Left lung (tissue), 10 donors: ENCODE data around the gene MXD4. TPM values are rescaled to one million over a fixed set of nuclear protein-coding genes. Genes with fewer than 3 reads are reported as not detected.

ENCODE experiments used
- ATAC-seq: fragments of 200-7000 bp; cut with Tn5 transposase; one replicate; pipeline ENCODE4 v1.9.1; 2020; ENCODE audit warnings: moderate library complexity
- DNase-seq, 4 donors: peaks; one replicate each; pipeline ENCODE4 v3.0.0-alpha.2; 2013 to 2020
- H3K27ac ChIP-seq, 2 donors: fragments of 200-600 bp; sonication (generic) in 1 of 2; one replicate each; pipeline versions ENCODE4 v1.5.0 to v1.8.0; 2020 to 2021
- H3K27me3 ChIP-seq, 2 donors: fragments of 200-600 bp; sonication (generic) in 1 of 2; one replicate each; pipeline versions ENCODE4 v1.5.0 to v1.8.0; 2020 to 2021
- H3K36me3 ChIP-seq, 2 donors: fragments of 200-600 bp; sonication (generic) in 1 of 2; one replicate each; pipeline versions ENCODE4 v1.5.0 to v1.8.0; 2020 to 2021
- H3K4me1 ChIP-seq, 2 donors: fragments of 200-600 bp; one replicate each; pipeline ENCODE4 v1.8.0; 2021
- H3K4me3 ChIP-seq, 2 donors: fragments of 200-600 bp; sonication (generic) in 1 of 2; one replicate each; pipeline versions ENCODE4 v1.5.0 to v1.8.0; 2020 to 2021; ENCODE audit warnings: mild to moderate bottlenecking in 1 of 2
- H3K9me3 ChIP-seq, 2 donors: fragments of 200-600 bp; sonication (generic) in 1 of 2; one replicate each; pipeline versions ENCODE4 v1.5.0 to v1.8.0; 2020 to 2021
- intact Hi-C, 2 donors: fragments of 100-400 bp; cut with DNase I; formaldehyde crosslinking; loops; one replicate each; pipeline versions ENCODE4 v1.11.2 to v1.14.2; 2022
- polyA plus RNA-seq, 6 donors: library from polyadenylated mRNA; unstranded; fragments of 120-200 nt; gene quantifications; one replicate each; pipeline ENCODE4 v1.2.1, GENCODE V29; 2013; ENCODE audit not compliant: insufficient read length in 6 of 6
- total RNA-seq, 2 donors: library from RNA; stranded (reverse); fragmentation: NEBNext Ultra II Directional; extraction: Animal tissue kit (Norgen Biotek cat#: 25700); gene quantifications; one replicate each; pipeline ENCODE4 v1.2.1, GENCODE V29; 2021
- TF ChIP-seq, protein P1 (sequence below), 2 donors: fragments of 200-600 bp; sonication (generic) in 1 of 2; IDR thresholded peaks; one replicate each; pipeline versions ENCODE4 v1.5.0 to v1.8.0; 2021; ENCODE audit warnings: antibody characterized with exemption in 2 of 2
- donor health status: DM: no; HTN: yes; CAD: no.
- donor health status: DM: no; HTN: no; CAD: no.

Gene MXD4
- total and polyA plus RNA-seq, 8 donors: 52.4 to 113 (median 81.9) TPM

DNA sequence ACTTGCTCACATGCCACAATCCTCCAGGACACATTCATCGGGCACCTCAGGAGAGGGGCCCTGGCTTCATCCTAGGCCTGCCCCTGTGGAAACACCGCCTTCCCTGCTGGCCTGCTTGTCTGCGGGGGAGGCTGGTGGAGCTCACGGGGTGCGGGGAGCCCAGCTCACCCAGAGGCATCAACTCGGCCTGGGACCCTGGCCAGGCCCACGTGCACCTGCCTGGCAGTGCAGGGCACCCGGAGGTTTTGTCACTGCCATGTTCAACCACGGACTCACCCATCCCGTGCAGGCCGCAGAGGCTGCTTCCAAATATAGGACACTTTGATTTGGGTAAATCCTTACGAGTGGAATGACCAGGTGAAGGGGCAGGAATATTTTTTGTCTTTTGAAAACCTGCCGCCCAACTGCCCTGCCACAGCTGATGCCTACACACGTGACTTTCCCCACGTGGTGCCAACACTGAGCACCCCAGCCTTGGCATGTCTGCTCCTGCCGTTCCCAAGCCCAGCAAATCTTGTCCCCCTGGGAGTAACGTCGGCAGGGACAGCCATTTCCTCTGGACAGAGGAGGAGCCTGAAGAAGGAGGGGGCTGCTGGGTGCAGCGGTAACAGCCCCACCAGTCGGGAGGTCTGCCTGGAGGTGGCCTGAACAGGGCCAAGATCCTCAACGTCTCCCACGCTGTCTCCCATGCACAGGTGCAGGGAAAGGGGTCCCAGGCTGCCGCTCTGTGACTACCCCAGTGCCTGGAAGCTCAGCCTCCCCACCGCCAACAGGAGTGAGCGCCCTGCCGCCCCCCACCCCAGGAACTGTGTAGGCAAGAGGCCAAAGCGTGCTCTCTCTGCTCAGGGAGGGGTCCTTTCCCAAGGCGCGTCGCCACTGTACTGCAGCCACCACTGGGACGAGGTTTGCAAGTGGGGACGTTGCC, 8.5 kb downstream of the MXD4 start:
- H3K27me3 ChIP-seq: no peaks in the 10 kb centered on the region
- H3K36me3 ChIP-seq: peaks cover 0 to 81% of the 10 kb centered on the region in 2 donors
- no peak overlapping the region for H3K4me3 ChIP-seq
- peaks cover 28 to 38% of the 10 kb centered on the region in 2 donors for H3K4me1 ChIP-seq
- TF ChIP-seq, protein P1, sequence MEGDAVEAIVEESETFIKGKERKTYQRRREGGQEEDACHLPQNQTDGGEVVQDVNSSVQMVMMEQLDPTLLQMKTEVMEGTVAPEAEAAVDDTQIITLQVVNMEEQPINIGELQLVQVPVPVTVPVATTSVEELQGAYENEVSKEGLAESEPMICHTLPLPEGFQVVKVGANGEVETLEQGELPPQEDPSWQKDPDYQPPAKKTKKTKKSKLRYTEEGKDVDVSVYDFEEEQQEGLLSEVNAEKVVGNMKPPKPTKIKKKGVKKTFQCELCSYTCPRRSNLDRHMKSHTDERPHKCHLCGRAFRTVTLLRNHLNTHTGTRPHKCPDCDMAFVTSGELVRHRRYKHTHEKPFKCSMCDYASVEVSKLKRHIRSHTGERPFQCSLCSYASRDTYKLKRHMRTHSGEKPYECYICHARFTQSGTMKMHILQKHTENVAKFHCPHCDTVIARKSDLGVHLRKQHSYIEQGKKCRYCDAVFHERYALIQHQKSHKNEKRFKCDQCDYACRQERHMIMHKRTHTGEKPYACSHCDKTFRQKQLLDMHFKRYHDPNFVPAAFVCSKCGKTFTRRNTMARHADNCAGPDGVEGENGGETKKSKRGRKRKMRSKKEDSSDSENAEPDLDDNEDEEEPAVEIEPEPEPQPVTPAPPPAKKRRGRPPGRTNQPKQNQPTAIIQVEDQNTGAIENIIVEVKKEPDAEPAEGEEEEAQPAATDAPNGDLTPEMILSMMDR (IDR thresholded peaks at IDR 0.05): no peak
- H3K27ac ChIP-seq: no peak overlapping the region
- ATAC-seq: no peak
- intact Hi-C loops: no loop called here
- H3K9me3 ChIP-seq: no peaks in the 10 kb centered on the region
- DNase-seq: peak in 2 of 4 donors; percentile 25 to 62

DNA sequence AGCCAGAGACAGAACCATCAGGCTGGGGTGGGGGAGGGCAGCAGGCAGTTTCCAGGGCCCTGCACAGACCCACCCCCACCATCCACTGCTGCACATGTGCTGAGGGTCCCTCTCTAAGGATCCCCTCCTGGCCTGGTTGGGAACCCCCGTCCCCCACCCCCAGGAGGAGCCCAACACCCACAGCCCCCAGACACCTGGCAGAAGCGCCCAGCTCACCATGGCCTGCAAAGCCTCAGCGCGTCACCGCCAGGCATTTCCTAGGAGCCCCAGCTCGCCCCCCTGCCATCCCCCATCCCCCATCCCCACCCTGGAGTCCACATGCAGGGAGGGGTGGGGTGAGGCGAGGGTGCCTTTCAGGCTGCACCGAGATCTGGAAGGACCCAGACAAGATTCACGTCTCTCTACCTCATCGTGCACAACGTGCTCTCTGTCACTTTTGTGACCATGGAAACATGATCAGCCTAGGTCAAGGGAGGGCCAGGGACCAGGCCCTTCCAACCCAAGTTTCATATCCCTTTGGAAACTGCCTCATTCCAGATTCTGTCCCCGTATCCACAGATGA, 9.3 kb downstream of the MXD4 start:
- Histone ChIP-seq H3K4me3 (no peak overlapping the region), H3K36me3 (peaks cover 0 to 81% of the 10 kb centered on the region in 2 donors), H3K27me3 (no peaks in the 10 kb centered on the region), H3K9me3 (no peaks in the 10 kb centered on the region), H3K27ac (no peak overlapping the region), H3K4me1 (peaks cover 22 to 30% of the 10 kb centered on the region in 2 donors)
- ATAC-seq (no peak), DNase-seq (peak in 1 of 4 donors; percentile 45)
- TF ChIP-seq, protein P1 (IDR thresholded peaks at IDR 0.05): no peak
- intact Hi-C loops: no loop called here

DNA sequence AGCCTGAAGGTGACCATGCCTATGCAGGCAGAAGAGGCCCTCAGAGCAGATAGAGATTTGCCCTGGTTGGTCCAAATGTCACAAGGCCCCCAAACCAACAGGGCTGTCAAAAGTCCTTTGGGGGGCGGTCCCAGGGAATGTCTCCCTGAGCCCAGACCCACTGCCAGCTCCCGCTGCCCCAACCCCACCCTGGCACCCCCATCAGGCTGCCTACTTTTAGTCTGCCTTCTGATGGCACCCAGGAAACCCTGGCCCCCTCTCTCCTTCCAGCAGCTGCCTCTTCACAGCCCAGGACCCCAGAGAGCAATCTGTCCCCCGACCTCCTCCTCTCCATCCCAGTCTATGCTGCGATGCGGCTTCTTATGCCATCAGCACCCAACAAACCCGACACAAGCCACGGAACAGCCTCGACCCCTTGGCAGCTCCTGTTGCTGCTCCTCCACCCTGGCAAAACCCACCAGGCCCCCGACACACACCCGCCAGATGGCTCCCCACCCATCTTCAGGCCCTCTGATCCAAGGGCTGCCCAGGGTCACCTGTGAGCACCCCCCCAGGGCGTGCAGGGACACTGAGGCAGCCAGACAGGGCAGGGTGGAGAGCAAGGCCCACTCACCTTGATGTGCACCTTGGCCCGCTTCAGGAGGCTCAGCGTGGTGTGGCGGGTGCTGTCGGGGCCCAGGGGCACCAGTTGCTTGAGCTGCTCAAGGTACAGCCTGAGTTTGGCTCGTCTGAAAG, 9.9 kb downstream of the MXD4 start:
- no peak overlapping the region for H3K27ac ChIP-seq
- peaks cover 0 to 77% of the 10 kb centered on the region in 2 donors for H3K36me3 ChIP-seq

DNA sequence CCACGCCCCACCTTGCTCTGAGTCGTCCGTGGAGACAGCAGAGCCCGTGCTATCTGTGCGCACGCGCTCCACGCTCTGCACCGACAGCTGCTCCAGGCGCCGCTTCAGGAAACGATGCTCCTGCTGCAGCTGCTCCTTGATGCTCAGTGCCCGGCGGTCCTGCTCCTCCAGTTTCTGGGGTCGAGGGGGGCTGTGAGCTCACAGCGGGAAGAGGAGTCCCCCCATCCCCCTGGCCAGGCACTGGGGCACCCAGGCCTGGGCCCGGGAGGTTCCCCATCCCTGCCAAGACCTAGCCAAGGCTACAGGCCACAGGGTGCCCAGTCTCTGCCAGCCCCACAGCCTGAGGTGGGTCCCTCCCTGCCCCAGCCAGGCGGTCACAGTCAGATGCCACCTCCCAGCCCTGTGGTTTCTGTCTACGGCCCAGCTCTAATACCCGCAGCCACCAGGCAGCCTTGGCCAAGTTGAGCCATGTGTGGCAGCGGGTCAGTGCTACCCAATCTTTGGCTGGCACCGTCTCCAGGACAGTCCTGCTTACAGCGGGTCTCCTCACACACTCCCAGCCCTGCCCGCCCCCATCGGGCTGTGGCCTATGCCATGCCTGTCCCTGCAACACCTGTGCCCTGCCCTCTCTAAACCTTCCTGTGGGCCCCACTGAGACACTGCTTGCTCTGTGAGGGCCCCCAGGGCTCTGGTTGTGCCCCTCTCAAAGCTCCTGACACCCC, 10.7 kb downstream of the MXD4 start:
- no peaks in the 10 kb centered on the region for H3K9me3 ChIP-seq
- no peak overlapping the region for H3K27ac ChIP-seq
- DNase-seq: peak in 2 of 4 donors; percentile 26 to 61
- TF ChIP-seq, protein P1 (IDR thresholded peaks at IDR 0.05): no peak
- no peak for ATAC-seq
- no peaks in the 10 kb centered on the region for H3K27me3 ChIP-seq
- H3K4me1 ChIP-seq: peaks cover 9 to 16% of the 10 kb centered on the region in 2 donors
- H3K36me3 ChIP-seq: peaks cover 0 to 78% of the 10 kb centered on the region in 2 donors
- no peak overlapping the region for H3K4me3 ChIP-seq
- intact Hi-C loops: no loop called here

More for the DNA sequence above, 9.9 kb downstream of the MXD4 start:
- Histone ChIP-seq H3K4me1 (peaks cover 16 to 23% of the 10 kb centered on the region in 2 donors), H3K9me3 (no peaks in the 10 kb centered on the region), H3K4me3 (no peak overlapping the region), H3K27me3 (no peaks in the 10 kb centered on the region)
- ATAC-seq: no peak
- intact Hi-C loops: no loop called here
- peak in 2 of 4 donors; percentile 27 to 57 for DNase-seq
- TF ChIP-seq, protein P1 (IDR thresholded peaks at IDR 0.05): no peak
